Uterus (tissue), 2 donors: ENCODE results near the gene ZNF410.

Source experiments
- POLR2A ChIP-seq, 2 donors: fragments of 450-650 bp; IDR thresholded peaks; one replicate each; pipeline ENCODE4 v1.6.1; 2016; ENCODE audit warnings: antibody characterized with exemption in 2 of 2, mild to moderate bottlenecking in 1 of 2, moderate library complexity in 1 of 2
- TF ChIP-seq, protein P1 (sequence below), 4 experiments: fragments of 200-600 bp in 2 of 4; fragments of 450-650 bp in 2 of 4; sonication (generic) in 2 of 4; IDR thresholded peaks; one replicate each; pipeline ENCODE4 v1.5.1; 2016 to 2019; ENCODE audit warnings: antibody characterized with exemption in 4 of 4, mild to moderate bottlenecking in 2 of 4, moderate library complexity in 1 of 4

DNA sequence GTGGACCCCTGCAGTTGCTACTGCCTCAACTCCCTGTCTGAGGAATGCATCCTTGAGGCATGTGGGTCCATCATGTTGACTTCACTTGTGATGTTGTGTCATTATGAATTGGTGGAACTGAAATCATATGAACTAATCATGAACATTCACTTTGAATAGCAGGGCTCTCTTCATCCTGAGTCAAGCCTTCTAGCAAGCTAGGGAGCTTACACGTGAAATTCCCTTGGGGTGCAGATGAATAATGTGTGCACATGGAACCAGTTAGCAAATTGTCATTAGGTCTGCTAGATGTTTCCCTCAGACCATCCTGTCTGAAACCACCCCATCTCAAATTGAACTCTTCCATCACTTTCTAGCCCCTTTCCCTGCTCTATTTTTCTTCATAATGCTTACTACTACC is 67.1 kb downstream of the ZNF410 start:
- TF ChIP-seq, protein P1, sequence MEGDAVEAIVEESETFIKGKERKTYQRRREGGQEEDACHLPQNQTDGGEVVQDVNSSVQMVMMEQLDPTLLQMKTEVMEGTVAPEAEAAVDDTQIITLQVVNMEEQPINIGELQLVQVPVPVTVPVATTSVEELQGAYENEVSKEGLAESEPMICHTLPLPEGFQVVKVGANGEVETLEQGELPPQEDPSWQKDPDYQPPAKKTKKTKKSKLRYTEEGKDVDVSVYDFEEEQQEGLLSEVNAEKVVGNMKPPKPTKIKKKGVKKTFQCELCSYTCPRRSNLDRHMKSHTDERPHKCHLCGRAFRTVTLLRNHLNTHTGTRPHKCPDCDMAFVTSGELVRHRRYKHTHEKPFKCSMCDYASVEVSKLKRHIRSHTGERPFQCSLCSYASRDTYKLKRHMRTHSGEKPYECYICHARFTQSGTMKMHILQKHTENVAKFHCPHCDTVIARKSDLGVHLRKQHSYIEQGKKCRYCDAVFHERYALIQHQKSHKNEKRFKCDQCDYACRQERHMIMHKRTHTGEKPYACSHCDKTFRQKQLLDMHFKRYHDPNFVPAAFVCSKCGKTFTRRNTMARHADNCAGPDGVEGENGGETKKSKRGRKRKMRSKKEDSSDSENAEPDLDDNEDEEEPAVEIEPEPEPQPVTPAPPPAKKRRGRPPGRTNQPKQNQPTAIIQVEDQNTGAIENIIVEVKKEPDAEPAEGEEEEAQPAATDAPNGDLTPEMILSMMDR (IDR thresholded peaks at IDR 0.05), result no peak
- no peak for TF ChIP-seq POLR2A (IDR thresholded peaks at IDR 0.05)
